Measurements from ENCODE around the gene SEMA5A.

The SEMA5A gene

GRCh38 chr5:9462109-9462508 lies 83.8 kb downstream of the SEMA5A start:
- TF ChIP-seq CTCF (conservative IDR thresholded peaks at IDR 0.05; ENCODE audit: control insufficient read depth, insufficient read depth, low read depth, low read length) = no peak
- no peak overlapping the region for H3K4me3 ChIP-seq (ENCODE audit: control insufficient read depth, low read depth, low read length)
- no peak for DNase-seq (ENCODE audit: low read depth)

- DNase-seq (ENCODE audit: low read depth) = no peak
- no peak for TF ChIP-seq CTCF (conservative IDR thresholded peaks at IDR 0.05; ENCODE audit: control insufficient read depth, insufficient read depth, low read depth, low read length)
- no peak overlapping the region for H3K4me3 ChIP-seq (ENCODE audit: control insufficient read depth, low read depth, low read length)
Observed at GRCh38 chr5:9460885-9461645, 84.8 kb downstream of the SEMA5A start.

- DNase-seq (ENCODE audit: low read depth) = peak; percentile 88
- no peak for TF ChIP-seq CTCF (conservative IDR thresholded peaks at IDR 0.05; ENCODE audit: control insufficient read depth, insufficient read depth, low read depth, low read length)
Observed at GRCh38 chr5:9456435-9457042, 89.3 kb downstream of the SEMA5A start.

GRCh38 chr5:9455826-9456434 lies 89.9 kb downstream of the SEMA5A start:
- no peak for TF ChIP-seq CTCF (conservative IDR thresholded peaks at IDR 0.05; ENCODE audit: control insufficient read depth, insufficient read depth, low read depth, low read length)
- no peak for DNase-seq (ENCODE audit: low read depth)

More at GRCh38 chr5:9456435-9457042, 89.3 kb downstream of the SEMA5A start:
- no peak overlapping the region for H3K4me3 ChIP-seq (ENCODE audit: control insufficient read depth, low read depth, low read length)

GRCh38 chr5:9454491-9454890 lies 91.4 kb downstream of the SEMA5A start:
- no peak overlapping the region for H3K4me3 ChIP-seq (ENCODE audit: control insufficient read depth, low read depth, low read length)
- DNase-seq (ENCODE audit: low read depth) = no peak
- no peak for TF ChIP-seq CTCF (conservative IDR thresholded peaks at IDR 0.05; ENCODE audit: control insufficient read depth, insufficient read depth, low read depth, low read length)

More at GRCh38 chr5:9455826-9456434, 89.9 kb downstream of the SEMA5A start:
- no peak overlapping the region for H3K4me3 ChIP-seq (ENCODE audit: control insufficient read depth, low read depth, low read length)

GRCh38 chr5:9454012-9454481 lies 91.8 kb downstream of the SEMA5A start:
- peak; percentile 47 for DNase-seq (ENCODE audit: low read depth)
- no peak for TF ChIP-seq CTCF (conservative IDR thresholded peaks at IDR 0.05; ENCODE audit: control insufficient read depth, insufficient read depth, low read depth, low read length)
- no peak overlapping the region for H3K4me3 ChIP-seq (ENCODE audit: control insufficient read depth, low read depth, low read length)

Data from fibroblast of mammary gland (primary cell).